Measurements from ENCODE around the gene CCDC188.

The CCDC188 gene

GRCh38 chr22:20109411-20110358 lies 41.2 kb downstream of the CCDC188 start:
- DNase-seq (ENCODE audit: low read depth) = no peak
- no peak overlapping the region for H3K4me3 ChIP-seq (ENCODE audit: control insufficient read depth, low read depth, low read length)
- no peak for TF ChIP-seq CTCF (conservative IDR thresholded peaks at IDR 0.05; ENCODE audit: control insufficient read depth, insufficient read depth, low read depth, low read length)

- no peak for TF ChIP-seq CTCF (conservative IDR thresholded peaks at IDR 0.05; ENCODE audit: control insufficient read depth, insufficient read depth, low read depth, low read length)
Observed at GRCh38 chr22:20108757-20109230, 42.1 kb downstream of the CCDC188 start.

DNA sequence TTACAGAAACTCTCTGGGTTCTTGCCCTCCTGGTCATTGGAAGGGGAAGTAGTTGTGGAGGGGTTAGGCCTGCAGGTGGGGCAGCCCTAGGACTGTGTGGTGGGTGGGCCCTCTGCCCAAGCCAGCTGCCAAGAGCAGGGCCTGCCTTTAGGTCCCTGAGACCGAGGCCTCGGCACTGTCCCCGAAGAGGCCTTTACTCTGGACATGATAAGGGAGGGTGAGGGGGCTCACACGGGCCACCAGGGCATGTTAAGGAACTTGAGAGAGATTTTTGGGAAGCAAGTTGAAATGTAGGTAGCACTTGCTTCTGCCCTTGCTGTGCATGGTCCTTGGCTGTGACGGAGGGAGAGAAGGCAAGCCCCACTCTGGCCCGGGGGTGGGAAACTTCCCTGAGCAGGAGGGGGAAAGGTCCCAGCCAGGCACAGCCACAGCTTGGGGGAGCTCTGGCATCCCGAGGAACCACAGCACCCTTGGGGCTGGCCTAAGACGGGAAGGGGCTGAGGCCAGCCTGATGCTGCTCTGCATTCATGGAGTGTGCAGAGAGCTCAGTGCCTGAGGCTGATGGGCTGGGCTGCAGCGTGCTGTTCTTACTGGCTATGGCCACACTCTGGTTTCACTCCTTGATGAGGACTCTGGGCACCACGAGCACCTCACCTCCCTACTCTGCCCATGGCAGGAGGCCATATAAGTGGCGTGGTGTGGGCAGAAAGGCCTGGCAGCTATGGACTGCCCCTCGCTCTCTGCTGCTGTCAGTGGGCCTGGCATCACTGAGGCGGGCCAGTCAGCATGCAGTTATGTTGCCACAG lies 42.7 kb downstream of the CCDC188 start:
- no peak for TF ChIP-seq CTCF (conservative IDR thresholded peaks at IDR 0.05; ENCODE audit: control insufficient read depth, insufficient read depth, low read depth, low read length)
- no peak for DNase-seq (ENCODE audit: low read depth)
- no peak overlapping the region for H3K4me3 ChIP-seq (ENCODE audit: control insufficient read depth, low read depth, low read length)

More at GRCh38 chr22:20108757-20109230, 42.1 kb downstream of the CCDC188 start:
- DNase-seq (ENCODE audit: low read depth) = no peak
- no peak overlapping the region for H3K4me3 ChIP-seq (ENCODE audit: control insufficient read depth, low read depth, low read length)

- H3K4me3 ChIP-seq (ENCODE audit: control insufficient read depth, low read depth, low read length) = no peak overlapping the region
- no peak for TF ChIP-seq CTCF (conservative IDR thresholded peaks at IDR 0.05; ENCODE audit: control insufficient read depth, insufficient read depth, low read depth, low read length)
- DNase-seq (ENCODE audit: low read depth) = no peak
Observed at GRCh38 chr22:20107471-20107901, 43.4 kb downstream of the CCDC188 start.

DNA sequence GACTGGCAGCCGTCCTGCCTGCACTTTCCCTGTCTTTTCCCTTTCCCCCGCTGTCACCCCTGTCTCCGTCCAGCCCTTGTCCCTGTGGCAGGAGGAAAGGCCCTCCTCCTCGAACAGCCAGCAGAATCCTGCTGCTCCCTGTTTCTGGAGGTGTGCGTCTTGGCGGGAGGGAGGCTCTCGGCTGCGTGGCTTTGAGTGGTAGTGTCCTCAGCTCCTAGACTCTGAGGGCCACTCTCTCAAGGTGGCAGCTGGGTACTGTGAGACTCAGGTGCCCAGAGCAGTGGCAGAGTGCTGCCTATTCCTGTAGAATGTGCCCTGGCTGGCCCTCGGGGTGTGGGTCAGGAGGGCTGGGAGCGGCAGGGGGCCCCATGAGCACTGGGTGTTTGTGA lies 44.0 kb downstream of the CCDC188 start:
- TF ChIP-seq CTCF (conservative IDR thresholded peaks at IDR 0.05; ENCODE audit: control insufficient read depth, insufficient read depth, low read depth, low read length) = no peak
- no peak for DNase-seq (ENCODE audit: low read depth)
- H3K4me3 ChIP-seq (ENCODE audit: control insufficient read depth, low read depth, low read length) = no peak overlapping the region

DNA sequence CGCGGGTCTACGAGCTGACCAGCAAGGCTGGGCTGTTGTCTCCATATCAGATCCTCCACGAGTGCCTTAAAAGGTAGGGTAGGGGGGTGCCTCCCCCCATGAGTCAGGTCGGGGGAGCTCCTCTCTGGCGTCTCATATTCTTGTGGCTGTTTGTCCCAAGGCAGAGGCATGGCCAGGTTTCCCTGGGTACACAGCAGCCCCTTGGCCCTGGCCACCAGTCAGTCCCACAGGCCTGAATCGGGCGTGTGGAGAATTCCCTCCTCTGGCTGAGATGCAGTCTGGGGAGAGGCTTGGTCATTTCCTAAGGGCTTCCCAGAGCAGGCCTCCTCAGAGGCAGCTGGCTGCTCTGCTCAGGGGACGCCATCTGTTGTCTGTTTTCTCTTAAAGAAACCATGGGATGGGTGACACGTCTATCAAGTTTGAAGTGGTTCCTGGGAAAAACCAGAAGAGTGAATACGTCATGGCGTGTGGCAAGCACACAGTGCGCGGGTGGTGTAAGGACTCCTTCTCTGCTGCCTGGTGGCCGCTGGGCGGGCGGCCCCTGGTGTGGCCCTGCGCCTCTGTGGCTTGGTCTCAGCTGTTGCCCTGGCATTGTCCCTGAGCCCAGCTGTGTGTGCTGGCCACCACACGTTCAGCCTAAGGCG lies 44.5 kb downstream of the CCDC188 start:
- DNase-seq (ENCODE audit: low read depth) = no peak
- H3K4me3 ChIP-seq (ENCODE audit: control insufficient read depth, low read depth, low read length) = no peak overlapping the region
- no peak for TF ChIP-seq CTCF (conservative IDR thresholded peaks at IDR 0.05; ENCODE audit: control insufficient read depth, insufficient read depth, low read depth, low read length)
